HG02840 (cell line): ENCODE results near the gene PICK1.

Experiments used
- ATAC-seq: cut with Tn5 transposase; IDR thresholded peaks from one replicate; pipeline ENCODE4 v1.9.1; 2021; ENCODE audit warnings: mild to moderate bottlenecking, moderate library complexity, moderate number of reproducible peaks; ENCODE audit not compliant: unreplicated experiment, low FRiP score

The PICK1 gene

GRCh38 chr22:38086001-38086845 lies 29.0 kb downstream of the PICK1 start:
- ATAC-seq: no peak

DNA sequence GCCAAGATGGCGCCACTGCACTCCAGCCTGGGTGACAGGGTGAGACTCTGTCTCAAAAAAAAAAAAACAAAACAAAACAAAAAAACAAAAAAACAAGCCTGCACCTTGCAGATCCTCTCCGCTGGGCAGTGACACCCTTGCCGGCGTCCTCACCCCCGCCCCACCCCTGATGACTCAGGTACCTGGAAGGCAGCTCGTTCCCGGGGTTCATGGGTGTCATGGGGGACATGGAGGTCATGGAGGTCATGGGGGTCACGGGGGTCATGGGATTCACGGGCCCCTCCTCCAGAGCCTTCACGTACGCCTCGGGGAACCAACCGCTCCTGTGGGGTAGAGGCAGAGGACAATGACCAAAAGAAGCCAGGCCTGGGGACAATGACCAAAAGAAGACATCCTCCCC lies 29.7 kb downstream of the PICK1 start:
- ATAC-seq: no peak

DNA sequence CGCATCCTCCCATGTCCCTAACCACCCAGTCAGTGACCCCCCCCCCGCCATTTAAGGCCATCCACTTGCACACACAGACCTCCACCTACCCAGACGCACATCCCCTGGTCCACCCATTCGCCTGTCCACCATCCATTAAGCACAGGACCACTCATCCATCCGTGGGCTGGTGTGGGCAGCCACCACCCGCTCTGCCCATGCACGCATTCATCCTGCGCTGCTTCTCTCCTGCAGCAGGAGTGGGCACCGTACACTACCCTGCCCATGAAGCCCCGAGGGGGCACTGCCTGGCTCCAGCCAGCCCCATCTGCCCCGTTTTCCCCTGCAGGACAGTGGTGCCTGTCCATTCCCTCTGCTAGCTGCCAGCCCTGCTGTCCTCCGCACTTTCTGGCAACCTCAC lies 30.7 kb downstream of the PICK1 start:
- ATAC-seq: no peak

GRCh38 chr22:38088629-38089473 lies 31.6 kb downstream of the PICK1 start:
- no peak for ATAC-seq

DNA sequence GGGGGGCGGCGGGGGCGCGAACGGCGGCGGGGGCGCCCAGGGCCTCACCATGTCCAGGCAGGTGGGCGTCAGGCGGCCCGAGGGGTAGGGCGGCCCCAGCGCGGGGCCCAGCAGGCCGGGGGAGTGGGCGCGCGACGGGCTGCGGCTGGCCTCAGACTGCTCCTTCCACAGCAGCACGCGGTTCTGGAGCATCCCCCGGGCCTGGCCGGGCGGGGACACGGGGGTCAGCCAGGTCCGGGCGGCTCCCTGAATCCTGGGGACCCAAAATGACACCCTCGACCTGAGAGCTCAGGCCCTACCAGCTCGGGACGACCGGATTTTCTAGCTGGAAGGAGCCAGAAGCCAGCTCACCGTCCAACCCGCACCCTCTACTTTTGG lies 32.3 kb downstream of the PICK1 start:
- ATAC-seq: no peak

- no peak for ATAC-seq
Measured at GRCh38 chr22:38097058-38097457, 39.9 kb downstream of the PICK1 start.

DNA sequence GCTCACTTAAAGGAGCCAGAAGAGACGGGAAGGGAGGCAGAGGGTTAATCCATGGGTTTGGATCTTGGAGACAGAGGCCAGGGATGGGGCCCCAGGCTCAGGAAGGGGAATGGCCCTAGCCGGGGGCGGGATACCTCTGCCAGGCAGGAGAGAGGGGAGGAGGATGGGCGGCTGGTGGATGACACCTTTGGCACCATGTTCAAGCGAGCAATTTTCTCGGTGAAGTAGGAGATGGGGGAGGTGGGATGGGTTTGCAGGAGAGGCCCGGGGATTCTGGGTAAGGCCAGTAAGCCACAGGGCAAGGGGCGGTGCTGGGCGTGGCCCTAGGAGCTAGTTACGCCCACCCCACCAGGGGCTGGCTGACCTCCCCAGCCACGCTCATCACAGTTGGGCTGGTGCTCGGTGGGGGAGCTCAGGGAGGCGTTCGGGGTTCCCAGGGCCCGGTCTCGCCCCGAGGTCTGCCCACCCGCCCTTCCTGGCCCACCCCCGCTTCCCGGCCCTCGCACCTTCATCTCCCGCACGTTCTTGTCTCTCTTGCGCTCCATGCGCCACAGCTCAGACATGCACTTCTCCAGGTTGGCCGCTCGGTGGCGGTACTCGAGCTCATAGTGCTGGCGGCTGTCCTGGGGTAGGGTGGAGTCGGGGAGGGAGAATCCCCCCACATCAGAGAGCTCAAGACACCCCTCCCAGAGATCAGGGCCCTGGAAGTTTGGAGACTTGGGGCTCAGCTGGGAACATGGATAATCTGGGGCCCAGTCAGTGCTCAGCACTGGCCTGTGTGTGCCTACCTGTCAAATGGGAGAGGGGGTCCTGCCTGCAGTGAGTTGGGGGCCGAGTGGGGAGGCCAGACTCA lies 40.6 kb downstream of the PICK1 start:
- ATAC-seq: no peak

DNA sequence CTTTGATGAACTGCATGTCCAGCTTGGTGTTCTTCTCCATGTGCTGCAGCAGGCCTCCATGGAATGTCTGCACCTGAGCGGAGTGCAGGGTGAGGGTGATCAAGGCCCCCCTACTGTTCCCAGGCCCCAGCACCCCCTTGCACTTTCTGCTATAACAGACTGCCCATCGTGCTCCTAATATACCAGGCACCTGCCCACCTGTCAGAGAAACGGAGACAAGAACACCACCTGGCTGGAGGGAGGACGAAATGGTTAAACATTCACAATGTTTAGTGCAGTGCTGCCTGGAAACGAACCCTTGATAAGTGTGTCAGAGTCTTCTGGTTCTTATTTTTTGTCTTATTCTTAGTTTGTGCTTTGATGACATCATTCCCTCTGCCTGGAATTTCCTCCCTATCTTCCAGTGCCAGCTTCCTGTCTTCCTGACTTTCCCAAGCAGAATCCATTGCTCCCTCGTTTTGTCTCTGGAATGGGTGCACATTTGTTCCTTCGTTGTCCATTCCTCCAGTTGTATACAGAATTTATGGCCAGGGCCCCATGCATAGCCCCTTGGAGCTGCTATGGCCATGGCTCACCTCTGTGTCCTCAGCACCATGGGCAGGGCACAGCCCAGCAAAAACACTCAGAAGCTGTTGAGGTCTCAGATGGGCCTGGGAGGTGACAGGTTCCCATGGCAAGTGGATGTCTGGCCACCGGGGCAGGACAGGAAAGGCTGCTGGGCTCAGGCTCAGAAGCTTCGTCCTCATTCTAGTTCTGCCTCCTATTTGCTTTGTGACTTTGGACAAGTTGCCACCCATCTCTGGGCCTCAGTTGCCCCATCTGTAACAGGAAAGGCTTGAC lies 41.4 kb downstream of the PICK1 start:
- ATAC-seq: no peak

- no peak for ATAC-seq
Measured at GRCh38 chr22:38103641-38104040, 46.4 kb downstream of the PICK1 start.

GRCh38 chr22:38104084-38104483 lies 46.9 kb downstream of the PICK1 start:
- ATAC-seq: no peak

GRCh38 chr22:38106814-38107578 lies 49.8 kb downstream of the PICK1 start:
- ATAC-seq: no peak

DNA sequence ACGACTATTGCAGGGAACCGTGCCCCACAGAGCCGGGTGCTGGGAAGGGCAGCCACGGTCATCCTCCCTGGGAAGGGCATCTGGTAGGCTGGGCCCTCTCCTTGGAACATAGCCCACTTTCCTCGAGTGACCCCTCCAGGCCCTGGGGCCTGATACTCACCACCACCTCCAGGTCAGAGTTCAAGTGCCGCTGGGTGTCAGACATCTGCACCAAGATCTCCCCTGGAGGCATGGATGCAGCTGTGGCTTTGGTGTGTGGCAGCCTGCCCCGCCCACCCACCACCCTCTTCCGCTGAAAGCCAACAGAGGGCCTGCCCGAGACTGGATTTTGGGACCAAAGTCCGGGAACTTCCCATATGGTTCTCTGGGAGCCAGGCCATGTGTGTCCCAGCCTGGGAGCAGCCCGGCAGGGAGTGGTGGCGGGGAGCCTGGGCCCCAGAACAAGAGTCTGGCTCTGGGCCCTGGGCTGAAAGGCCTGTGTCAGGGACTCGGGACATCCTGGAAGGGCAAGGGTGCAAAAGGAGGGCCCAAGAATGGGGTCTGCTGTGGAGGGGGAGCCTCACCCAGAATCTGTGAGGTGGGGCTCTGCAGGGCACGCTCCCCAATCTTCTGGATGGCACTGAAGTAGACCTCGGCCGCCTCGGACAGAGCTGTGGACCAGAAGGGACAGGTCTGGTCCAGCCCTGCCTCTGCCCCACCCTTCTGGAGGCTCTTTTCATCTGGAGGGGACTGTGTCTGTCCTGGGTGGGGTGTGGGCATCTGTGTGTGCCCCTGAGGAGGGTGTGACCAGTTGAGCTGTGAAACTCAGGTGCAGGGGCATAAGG lies 50.7 kb downstream of the PICK1 start:
- no peak for ATAC-seq

- no peak for ATAC-seq
Measured at GRCh38 chr22:38108561-38109319, 51.5 kb downstream of the PICK1 start.

GRCh38 chr22:38109371-38110001 lies 52.3 kb downstream of the PICK1 start:
- ATAC-seq: no peak

DNA sequence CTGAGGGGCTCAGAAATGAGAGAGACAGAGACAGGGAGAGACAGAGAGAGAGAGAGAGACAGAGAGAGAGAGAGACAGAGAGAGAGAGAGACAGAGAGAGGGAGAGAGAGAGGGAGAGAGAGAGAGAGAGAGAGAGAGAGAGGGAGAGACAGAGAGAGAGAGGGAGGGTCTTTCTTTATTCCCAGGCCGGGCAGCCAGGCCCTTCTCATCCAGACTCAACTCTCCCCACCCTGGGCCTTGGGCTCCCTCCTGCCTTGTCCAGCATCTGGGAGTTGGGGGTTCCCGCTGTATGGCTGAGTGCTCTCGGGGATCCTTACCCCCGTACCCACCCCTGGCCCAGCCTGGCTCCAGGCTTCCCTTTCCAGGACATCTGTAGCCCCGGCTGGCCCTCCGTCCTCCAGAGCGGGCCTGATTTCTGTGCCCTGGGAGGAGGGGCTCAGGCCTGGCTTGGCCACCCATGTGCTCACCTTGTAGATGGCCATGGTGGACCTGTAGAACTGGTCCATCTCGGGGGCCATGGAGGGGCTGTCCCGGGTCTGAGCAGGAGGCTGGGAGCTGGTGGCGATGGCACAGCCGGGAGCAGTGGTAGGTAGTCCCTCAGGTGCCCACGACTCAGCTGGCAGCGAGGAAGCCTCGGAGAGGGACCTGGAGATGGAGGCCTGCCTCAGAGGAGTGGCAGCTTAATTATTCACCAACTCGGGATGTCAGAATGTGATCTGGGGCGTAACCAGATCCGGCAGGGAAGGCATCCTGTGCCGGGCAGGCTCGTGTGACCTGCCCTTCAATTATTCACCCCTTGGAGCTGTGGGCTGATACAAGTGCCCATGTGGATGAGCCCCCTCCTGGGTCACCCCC lies 53.0 kb downstream of the PICK1 start, which contains the start of gene BAIAP2L2:
Gene BAIAP2L2 (minus strand): TSS at position 677 of the 855 bp plus-strand sequence. CDS start 159 bp downstream, at position 518.
- ATAC-seq: no peak
